HG02840 (cell line): ENCODE results near the gene MYBPC1.

Experiments
- ATAC-seq: cut with Tn5 transposase; IDR thresholded peaks from one replicate; pipeline ENCODE4 v1.9.1; 2021; ENCODE audit warnings: mild to moderate bottlenecking, moderate library complexity, moderate number of reproducible peaks; ENCODE audit not compliant: unreplicated experiment, low FRiP score

The MYBPC1 gene

GRCh38 chr12:101599311-101599710 is 4.5 kb downstream of the MYBPC1 start:
- no peak for ATAC-seq

- ATAC-seq = no peak
Observed at GRCh38 chr12:101599771-101600484, 5.2 kb downstream of the MYBPC1 start.

GRCh38 chr12:101604132-101604531 is 9.4 kb downstream of the MYBPC1 start:
- no peak for ATAC-seq

- ATAC-seq = no peak
Observed at GRCh38 chr12:101607894-101608293, 13.1 kb downstream of the MYBPC1 start.

GRCh38 chr12:101608301-101609133 is 13.7 kb downstream of the MYBPC1 start:
- ATAC-seq = no peak

- ATAC-seq = no peak
Observed at GRCh38 chr12:101609198-101609597, 14.4 kb downstream of the MYBPC1 start.

- ATAC-seq = no peak
Observed at GRCh38 chr12:101612160-101612916, 17.6 kb downstream of the MYBPC1 start.

- no peak for ATAC-seq
Observed at GRCh38 chr12:101616027-101616494, 21.3 kb downstream of the MYBPC1 start.

GRCh38 chr12:101619026-101619786 is 24.4 kb downstream of the MYBPC1 start:
- no peak for ATAC-seq

- ATAC-seq = no peak
Observed at GRCh38 chr12:101619858-101620761, 25.3 kb downstream of the MYBPC1 start.

- no peak for ATAC-seq
Observed at GRCh38 chr12:101620762-101621133, 26.0 kb downstream of the MYBPC1 start.

GRCh38 chr12:101628676-101629075 is 33.9 kb downstream of the MYBPC1 start:
- ATAC-seq = no peak

- peak; percentile 97 for ATAC-seq
Observed at GRCh38 chr12:101634724-101635123, 40.0 kb downstream of the MYBPC1 start.

- ATAC-seq = no peak
Observed at GRCh38 chr12:101637936-101638335, 43.2 kb downstream of the MYBPC1 start.

GRCh38 chr12:101642115-101643067 is 47.6 kb downstream of the MYBPC1 start:
- no peak for ATAC-seq

GRCh38 chr12:101647711-101648110 is 52.9 kb downstream of the MYBPC1 start:
- no peak for ATAC-seq

- ATAC-seq = no peak
Observed at GRCh38 chr12:101648195-101648594, 53.4 kb downstream of the MYBPC1 start.
